K562 (cell line): Measurements from ENCODE around the gene ANXA3. TPM values are rescaled to one million over a fixed set of nuclear protein-coding genes. Genes with fewer than 3 reads are reported as not detected.

Experiments used
- DMBX1 ChIP-seq: fragments of 250-450 bp; sonication (Bioruptor Pico); IDR thresholded peaks from 2 replicates; pipeline ENCODE4 v1.8.0; 2022; ENCODE audit warnings: inconsistent platforms, mild to moderate bottlenecking, moderate library complexity, borderline replicate concordance
- EGR1 ChIP-seq: fragments of 450-650 bp; conservative IDR thresholded peaks from 2 replicates; pipeline ENCODE4 v1.6.1; 2017; ENCODE audit warnings: mild to moderate bottlenecking
- ETV6 ChIP-seq, 3 experiments: fragments of 150-350 bp in 1 of 3; sonication (generic) in 1 of 3; formaldehyde crosslinking in 1 of 3; IDR thresholded peaks; 2 replicates each; pipeline versions ENCODE4 v1.6.1 to v1.8.0; 2014 to 2022; ENCODE audit warnings: borderline replicate concordance in 2 of 3, low read depth in 2 of 3, antibody characterized with exemption in 1 of 3, low read length in 1 of 3, mild to moderate bottlenecking in 1 of 3, missing genetic modification reagents in 1 of 3
- GATAD2B ChIP-seq: fragments of 450-650 bp; IDR thresholded peaks from 2 replicates; pipeline ENCODE4 v1.6.1; 2017; ENCODE audit warnings: mild to moderate bottlenecking, borderline replicate concordance
- HDAC1 ChIP-seq, 2 experiments: fragments of 450-650 bp; IDR thresholded peaks; 2 replicates each; pipeline ENCODE4 v1.6.1; 2016 to 2017; ENCODE audit warnings: inconsistent platforms in 1 of 2, mild to moderate bottlenecking in 1 of 2, moderate library complexity in 1 of 2
- HMG20B ChIP-seq: fragments of 250-450 bp; sonication (Bioruptor Pico); IDR thresholded peaks from 2 replicates; pipeline ENCODE4 v1.5.0; 2021; ENCODE audit warnings: mild to moderate bottlenecking
- JUND ChIP-seq, 2 experiments: IDR thresholded peaks; 2 replicates in 1 of 2; 3 replicates in 1 of 2; pipeline ENCODE4 v1.6.1; 2011; ENCODE audit warnings: borderline replicate concordance in 2 of 2, low read depth in 2 of 2, low read length in 2 of 2, improper control_type of control experiment in 1 of 2, missing biosample characterization in 1 of 2, missing genetic modification characterization in 1 of 2, missing genetic modification reagents in 1 of 2
- KDM1A ChIP-seq, 2 experiments: fragments of 450-650 bp; IDR thresholded peaks; 2 replicates each; pipeline ENCODE4 v1.6.1; 2016; ENCODE audit warnings: mild to moderate bottlenecking in 2 of 2
- NCOR1 ChIP-seq: fragments of 450-650 bp; IDR thresholded peaks from 2 replicates; pipeline ENCODE4 v1.6.1; 2016; ENCODE audit warnings: mild to moderate bottlenecking, moderate library complexity
- NFE2 ChIP-seq: IDR thresholded peaks from 2 replicates; pipeline ENCODE4 v1.6.1; 2014; ENCODE audit warnings: antibody characterized with exemption, low read depth
- POLR2H ChIP-seq: IDR thresholded peaks from 2 replicates; pipeline ENCODE4 v1.6.1; 2016; ENCODE audit warnings: missing genetic modification characterization, low read depth, mild to moderate bottlenecking, control low read depth, missing compliant biosample characterization, moderate library complexity
- PPARD ChIP-seq: fragments of 250-450 bp; sonication (Bioruptor Pico); IDR thresholded peaks from 2 replicates; pipeline ENCODE4 v1.8.0; 2022; ENCODE audit warnings: inconsistent platforms, mild to moderate bottlenecking, moderate library complexity
- PTTG1 ChIP-seq: fragments of 450-650 bp; IDR thresholded peaks from 2 replicates; pipeline ENCODE4 v1.6.1; 2016; ENCODE audit warnings: low read depth, mild to moderate bottlenecking, missing genetic modification characterization, missing compliant biosample characterization
- RAD21 ChIP-seq, 2 experiments: fragments of 250-450 bp in 1 of 2; fragments of 450-650 bp in 1 of 2; sonication (Bioruptor Pico) in 1 of 2; formaldehyde crosslinking in 1 of 2; IDR thresholded peaks in 1 of 2; conservative IDR thresholded peaks in 1 of 2; 2 replicates each; pipeline versions ENCODE4 v1.4.0 to v1.8.0; 2020 to 2022; ENCODE audit warnings: mild to moderate bottlenecking in 2 of 2, moderate library complexity in 1 of 2
- RFX1 ChIP-seq: fragments of 450-650 bp; IDR thresholded peaks from 2 replicates; pipeline ENCODE4 v1.6.1; 2016; ENCODE audit warnings: mild to moderate bottlenecking, moderate library complexity
- RUNX1 ChIP-seq: sonication (generic); IDR thresholded peaks from 2 replicates; pipeline ENCODE4 v1.6.1; 2016; ENCODE audit warnings: antibody characterized with exemption, low read depth
- SMAD1 ChIP-seq: fragments of 150-350 bp; IDR thresholded peaks from 2 replicates; pipeline ENCODE4 v1.6.1; 2014; ENCODE audit warnings: low read length, low read depth; ENCODE audit not compliant: partially characterized antibody
- ZNF121 ChIP-seq: sonication (generic); formaldehyde crosslinking; conservative IDR thresholded peaks from 2 replicates; pipeline ENCODE4 v1.8.0; 2022; ENCODE audit warnings: missing genetic modification reagents
- ZNF766 ChIP-seq: fragments of 200-800 bp; sonication (Bioruptor generic); conservative IDR thresholded peaks from 2 replicates; pipeline ENCODE4 v1.6.1; 2016; ENCODE audit warnings: missing genetic modification characterization, missing compliant biosample characterization
- polyA plus RNA-seq, 8 experiments: library from polyadenylated mRNA; depleted of rRNA in 4 of 8; stranded (reverse) in 5 of 8; unstranded in 3 of 8; fragments of >200 nt; fragmentation: Nextera tagmentation in 2 of 8; fragmentation: Illumina TruSeq in 1 of 8; extraction: Ambion mirVana in 2 of 8; extraction: Trizol in 1 of 8; gene quantifications; 2 replicates each; pipeline versions ENCODE4 v1.2.1 to v1.2.3, GENCODE V29; 2011 to 2014; ENCODE audit warnings: inconsistent platforms in 1 of 8, missing spikeins in 1 of 8
- total RNA-seq, 7 experiments: library from RNA; depleted of rRNA in 6 of 7; stranded (reverse); fragments of >200 nt in 6 of 7; fragmentation: Illumina TruSeq in 2 of 7; extraction: Trizol in 2 of 7; gene quantifications; 2 replicates each; pipeline versions ENCODE4 v1.2.1 to v1.2.3, GENCODE V29; 2011 to 2021; ENCODE audit warnings: low replicate concordance in 1 of 7
- TF ChIP-seq, protein P1 (sequence below): fragments of 450-650 bp; IDR thresholded peaks from 2 replicates; pipeline ENCODE4 v1.6.1; 2016; ENCODE audit warnings: antibody characterized with exemption
- TF ChIP-seq, protein P2 (sequence below): fragments of 450-650 bp; formaldehyde crosslinking; IDR thresholded peaks from 2 replicates; pipeline ENCODE4 v1.4.0; 2020; ENCODE audit warnings: mild to moderate bottlenecking, moderate library complexity
- TF ChIP-seq, protein P3 (sequence below), 2 experiments: fragments of 200-800 bp in 1 of 2; sonication (Bioruptor generic) in 1 of 2; sonication (generic) in 1 of 2; formaldehyde crosslinking in 1 of 2; IDR thresholded peaks in 1 of 2; conservative IDR thresholded peaks in 1 of 2; 2 replicates each; pipeline versions ENCODE4 v1.5.0 to v1.6.1; 2016 to 2020; ENCODE audit warnings: missing compliant biosample characterization in 1 of 2, missing genetic modification characterization in 1 of 2, missing genetic modification reagents in 1 of 2

The ANXA3 gene
- total and polyA plus RNA-seq, 9 of the 15 experiments (the other 6 are each of a cell fraction or from before 2014, with no cell fraction given), result 6.3 to 15.5 (median 9.8) TPM

DNA sequence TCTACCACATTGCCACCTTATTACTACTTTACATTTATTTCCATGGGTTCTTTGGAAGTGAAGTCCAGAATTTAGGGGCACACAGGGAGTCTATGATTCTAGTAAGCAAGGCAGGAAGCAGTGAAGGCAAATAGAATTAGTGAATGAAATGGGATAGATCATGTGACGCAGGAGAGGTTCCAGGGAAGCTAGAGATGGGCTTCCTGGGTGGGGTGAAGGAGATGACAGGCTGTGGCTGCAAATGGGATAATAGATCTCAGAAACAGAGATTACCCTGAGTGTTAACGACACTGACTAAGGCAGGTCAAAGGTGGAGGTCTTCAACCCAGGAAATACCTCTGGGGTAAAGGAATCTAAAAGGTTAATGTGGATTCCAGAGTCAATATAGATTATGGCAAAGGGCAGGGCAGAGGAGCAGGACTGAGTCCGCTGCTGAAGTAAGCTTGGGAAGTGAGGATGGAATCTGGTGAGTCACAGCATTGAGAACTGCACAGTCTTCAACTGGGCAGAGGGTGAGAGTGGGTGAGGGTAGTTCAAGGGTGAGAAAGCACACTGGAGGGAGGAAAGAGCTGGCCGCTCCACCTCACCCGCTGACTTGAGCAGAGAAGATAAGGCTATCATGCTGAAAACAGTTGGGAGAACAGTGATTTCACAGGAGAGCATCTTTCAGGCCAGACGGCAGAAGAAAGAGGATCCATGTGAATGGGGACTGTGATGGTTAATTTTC, 70.8 kb downstream of the ANXA3 start (continued):
- TF ChIP-seq, protein P1, sequence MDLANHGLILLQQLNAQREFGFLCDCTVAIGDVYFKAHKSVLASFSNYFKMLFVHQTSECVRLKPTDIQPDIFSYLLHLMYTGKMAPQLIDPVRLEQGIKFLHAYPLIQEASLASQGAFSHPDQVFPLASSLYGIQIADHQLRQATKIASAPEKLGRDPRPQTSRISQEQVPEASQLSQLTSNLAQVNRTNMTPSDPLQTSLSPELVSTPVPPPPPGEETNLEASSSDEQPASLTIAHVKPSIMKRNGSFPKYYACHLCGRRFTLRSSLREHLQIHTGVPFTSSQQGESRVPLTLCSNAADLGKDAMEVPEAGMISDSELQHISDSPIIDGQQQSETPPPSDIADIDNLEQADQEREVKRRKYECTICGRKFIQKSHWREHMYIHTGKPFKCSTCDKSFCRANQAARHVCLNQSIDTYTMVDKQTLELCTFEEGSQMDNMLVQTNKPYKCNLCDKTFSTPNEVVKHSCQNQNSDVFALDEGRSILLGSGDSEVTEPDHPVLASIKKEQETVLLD, result peak; percentile 87
- TF ChIP-seq, protein P2, sequence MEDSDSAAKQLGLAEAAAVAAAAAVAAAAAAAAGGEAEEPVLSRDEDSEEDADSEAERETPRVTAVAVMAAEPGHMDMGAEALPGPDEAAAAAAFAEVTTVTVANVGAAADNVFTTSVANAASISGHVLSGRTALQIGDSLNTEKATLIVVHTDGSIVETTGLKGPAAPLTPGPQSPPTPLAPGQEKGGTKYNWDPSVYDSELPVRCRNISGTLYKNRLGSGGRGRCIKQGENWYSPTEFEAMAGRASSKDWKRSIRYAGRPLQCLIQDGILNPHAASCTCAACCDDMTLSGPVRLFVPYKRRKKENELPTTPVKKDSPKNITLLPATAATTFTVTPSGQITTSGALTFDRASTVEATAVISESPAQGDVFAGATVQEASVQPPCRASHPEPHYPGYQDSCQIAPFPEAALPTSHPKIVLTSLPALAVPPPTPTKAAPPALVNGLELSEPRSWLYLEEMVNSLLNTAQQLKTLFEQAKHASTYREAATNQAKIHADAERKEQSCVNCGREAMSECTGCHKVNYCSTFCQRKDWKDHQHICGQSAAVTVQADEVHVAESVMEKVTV (CRISPR knock-in tag), result no peak
- peak; percentile 36; the same call in 1 of the 2 replicates for TF ChIP-seq GATAD2B
- no peak for TF ChIP-seq ZNF121 (CRISPR knock-in tag)
- peak; percentile 95 for TF ChIP-seq NCOR1
- peak; percentile 100 for TF ChIP-seq KDM1A (IDR thresholded peaks at IDR 0.05)
- TF ChIP-seq, protein P3, sequence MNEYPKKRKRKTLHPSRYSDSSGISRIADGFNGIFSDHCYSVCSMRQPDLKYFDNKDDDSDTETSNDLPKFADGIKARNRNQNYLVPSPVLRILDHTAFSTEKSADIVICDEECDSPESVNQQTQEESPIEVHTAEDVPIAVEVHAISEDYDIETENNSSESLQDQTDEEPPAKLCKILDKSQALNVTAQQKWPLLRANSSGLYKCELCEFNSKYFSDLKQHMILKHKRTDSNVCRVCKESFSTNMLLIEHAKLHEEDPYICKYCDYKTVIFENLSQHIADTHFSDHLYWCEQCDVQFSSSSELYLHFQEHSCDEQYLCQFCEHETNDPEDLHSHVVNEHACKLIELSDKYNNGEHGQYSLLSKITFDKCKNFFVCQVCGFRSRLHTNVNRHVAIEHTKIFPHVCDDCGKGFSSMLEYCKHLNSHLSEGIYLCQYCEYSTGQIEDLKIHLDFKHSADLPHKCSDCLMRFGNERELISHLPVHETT (CRISPR knock-in tag; conservative IDR thresholded peaks at IDR 0.05 in 1 of 2, IDR thresholded peaks at IDR 0.05 in 1 of 2), result 0 out of 4 replicates have a peak, but pooled peaks of 1 of the 2 experiments have one; percentile 48
- peak; percentile 28; the same call in 1 of the 2 replicates for TF ChIP-seq NFE2
- TF ChIP-seq POLR2H, result no peak
- peak; percentile 55; the same call in 1 of the 2 replicates for TF ChIP-seq RUNX1
- TF ChIP-seq PPARD, result no peak
- TF ChIP-seq HMG20B (CRISPR knock-in tag), result no peak
- TF ChIP-seq PTTG1, result no peak
- peak in 1 of 2 experiments; percentile 24; a peak in 2 of 4 replicates for TF ChIP-seq RAD21 (CRISPR knock-in tag; conservative IDR thresholded peaks at IDR 0.05 in 1 of 2, IDR thresholded peaks at IDR 0.05 in 1 of 2)
- TF ChIP-seq ETV6 (IDR thresholded peaks at IDR 0.05; ENCODE audit: borderline replicate concordance in 1 of 2, low read depth in 2 of 2, low read length in 1 of 2), result peak in 1 of 2 experiments; percentile 49; a peak in 1 of 4 replicates
- TF ChIP-seq ETV6 (CRISPR knock-in tag; IDR thresholded peaks at IDR 0.05; ENCODE audit: borderline replicate concordance), result no peak
- peak; percentile 69 for TF ChIP-seq JUND (IDR thresholded peaks at IDR 0.05; ENCODE audit: borderline replicate concordance, low read depth, low read length)
- TF ChIP-seq JUND (tag; IDR thresholded peaks at IDR 0.05; ENCODE audit: borderline replicate concordance, low read depth, low read length), result peak; percentile 48; the same call in 1 of the 3 replicates
- peak; percentile 45; the same call in 1 of the 2 replicates for TF ChIP-seq EGR1
- TF ChIP-seq SMAD1, result peak; percentile 41
- TF ChIP-seq RFX1, result no peak
- peak; percentile 64; the same call in 1 of the 2 replicates for TF ChIP-seq DMBX1 (CRISPR knock-in tag)
- peak; percentile 54; the same call in 1 of the 2 replicates for TF ChIP-seq ZNF766 (CRISPR knock-in tag)
- TF ChIP-seq HDAC1 (IDR thresholded peaks at IDR 0.05), result peak; percentile 79 to 99; a peak in 3 of 4 replicates
